Eye (tissue), 1 donor: ENCODE results near the gene PDHA1.

ENCODE experiments used
- DNase-seq: peaks from one replicate; pipeline ENCODE4 v3.0.0-alpha.2; 2015

Gene PDHA1

DNA sequence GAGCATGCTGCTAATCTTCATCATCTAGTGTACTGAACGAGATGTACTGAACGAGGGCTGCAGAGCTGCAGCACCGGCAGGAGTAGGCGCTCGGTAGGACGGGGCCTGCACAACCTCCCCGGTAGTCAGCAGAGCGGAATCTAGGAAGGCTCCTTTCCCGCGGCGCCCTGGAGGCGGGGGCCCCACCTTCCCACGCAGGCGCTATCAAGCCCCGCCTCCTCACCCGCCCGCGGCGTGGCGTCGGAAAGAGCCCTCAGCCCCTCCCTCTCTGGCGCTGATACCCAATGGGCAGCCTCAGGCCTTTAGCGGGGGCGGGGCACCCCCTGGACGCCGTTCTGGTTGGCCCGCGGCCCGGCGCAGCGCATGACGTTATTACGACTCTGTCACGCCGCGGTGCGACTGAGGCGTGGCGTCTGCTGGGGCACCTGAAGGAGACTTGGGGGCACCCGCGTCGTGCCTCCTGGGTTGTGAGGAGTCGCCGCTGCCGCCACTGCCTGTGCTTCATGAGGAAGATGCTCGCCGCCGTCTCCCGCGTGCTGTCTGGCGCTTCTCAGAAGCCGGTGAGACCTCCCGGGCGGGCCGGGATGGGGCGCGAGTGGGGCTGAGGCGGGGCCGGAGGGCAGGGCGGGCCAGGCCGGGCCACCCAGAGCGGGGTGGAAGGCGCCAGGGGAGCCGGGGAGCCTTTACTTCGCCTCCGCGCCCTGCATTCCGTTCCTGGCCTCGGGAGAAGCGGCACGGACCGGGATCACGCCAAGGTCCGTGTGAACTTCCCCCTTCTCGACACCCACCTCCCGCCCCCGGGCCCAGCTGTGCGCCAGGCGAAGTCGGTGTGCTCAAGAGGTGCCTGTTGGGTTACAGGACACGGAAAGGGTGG lies at the start of gene PDHA1:
PDHA1 (plus strand) TSS at position 393 of the 874 bp plus-strand sequence; CDS start at position 504, 111 bp downstream.
- DNase-seq: peak; percentile 96

DNA sequence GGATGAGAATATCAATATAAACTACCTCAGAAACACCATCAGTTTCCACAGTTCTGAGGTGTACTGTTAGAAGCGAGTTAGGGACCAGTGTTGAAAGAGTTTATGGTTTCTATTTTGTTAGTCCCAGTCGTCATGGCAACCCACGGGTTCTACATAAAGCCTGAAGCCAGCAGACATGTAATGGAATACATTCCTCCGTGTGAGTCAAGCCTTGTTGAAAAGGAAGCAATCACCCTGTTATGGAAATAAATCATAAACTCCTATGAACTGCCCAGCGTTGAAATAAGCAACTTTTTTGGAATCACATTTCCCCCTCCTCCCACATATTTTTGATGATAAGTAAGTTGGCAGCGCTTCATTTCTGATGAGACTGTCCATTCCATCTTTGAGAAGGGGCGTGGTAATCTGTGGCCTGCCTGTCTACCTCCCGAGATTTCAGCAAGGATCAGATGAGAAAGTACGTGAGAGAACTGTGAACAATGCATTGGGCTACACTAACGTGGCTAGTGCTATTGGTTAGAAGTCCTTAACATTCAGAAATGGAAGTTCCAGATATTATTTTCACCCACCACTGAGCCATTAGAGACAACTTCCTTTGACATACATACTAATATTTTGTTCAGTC lies 40.4 kb upstream of the PDHA1 start:
- peak; percentile 50 for DNase-seq

- DNase-seq: no peak
Measured at GRCh38 chrX:19326567-19326966, 17.2 kb upstream of the PDHA1 start.

- DNase-seq: no peak
Measured at GRCh38 chrX:19331831-19332230, 11.9 kb upstream of the PDHA1 start.

DNA sequence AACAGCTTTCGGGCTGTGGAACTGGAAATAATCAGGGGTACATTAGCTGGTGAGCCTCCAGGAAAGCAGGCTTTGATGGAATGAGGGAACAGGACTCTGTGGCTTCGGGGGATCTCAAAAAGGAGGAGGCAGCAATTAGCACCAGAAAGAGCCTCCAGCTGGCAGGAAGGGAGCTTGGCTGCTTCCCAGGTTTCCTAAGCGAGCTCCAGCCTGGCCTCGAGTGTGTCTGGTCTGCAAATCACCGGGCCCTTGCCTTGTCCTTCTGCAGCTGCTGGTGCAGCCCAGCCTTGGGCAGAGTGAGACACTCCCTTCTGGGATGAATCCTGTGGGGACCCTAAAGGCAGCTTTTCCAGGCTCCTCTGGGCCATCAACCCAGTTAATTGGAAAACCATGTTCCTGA lies 10.7 kb upstream of the PDHA1 start:
- DNase-seq: peak; percentile 25

DNA sequence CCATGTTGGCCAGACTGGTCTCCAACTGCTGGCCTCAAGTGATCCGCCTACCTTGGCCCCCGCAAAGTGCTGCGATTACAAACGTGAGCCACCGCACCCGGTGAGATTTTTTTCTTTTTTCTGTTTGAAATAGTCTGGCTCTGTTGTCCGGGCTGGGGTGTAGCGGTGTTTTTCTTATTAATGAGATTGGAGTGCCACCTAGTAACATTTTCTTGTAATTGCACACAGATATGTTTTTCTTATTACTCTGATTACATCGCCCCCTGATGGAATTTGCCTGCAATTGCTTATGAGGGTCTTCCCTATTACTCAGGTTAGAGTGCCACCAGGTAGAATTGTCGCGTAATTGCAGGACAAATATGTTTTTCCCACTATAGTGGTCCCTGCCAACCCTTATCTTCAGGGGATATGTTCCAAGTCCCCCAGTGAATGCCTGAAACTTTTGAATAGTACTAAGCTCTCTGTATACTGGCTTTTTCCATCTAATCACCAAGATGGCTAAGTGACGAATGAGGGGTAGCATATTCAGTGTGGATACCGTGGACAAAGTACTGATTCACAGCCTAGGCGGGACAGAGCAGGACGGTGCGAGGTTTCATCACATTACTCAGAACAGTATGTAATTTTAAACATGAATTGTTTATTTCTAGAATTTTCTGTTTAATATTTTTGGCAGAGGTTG lies 8.6 kb upstream of the PDHA1 start:
- no peak for DNase-seq

- peak; percentile 39 for DNase-seq
Measured at GRCh38 chrX:19342331-19342906, 1.3 kb upstream of the PDHA1 start.

DNA sequence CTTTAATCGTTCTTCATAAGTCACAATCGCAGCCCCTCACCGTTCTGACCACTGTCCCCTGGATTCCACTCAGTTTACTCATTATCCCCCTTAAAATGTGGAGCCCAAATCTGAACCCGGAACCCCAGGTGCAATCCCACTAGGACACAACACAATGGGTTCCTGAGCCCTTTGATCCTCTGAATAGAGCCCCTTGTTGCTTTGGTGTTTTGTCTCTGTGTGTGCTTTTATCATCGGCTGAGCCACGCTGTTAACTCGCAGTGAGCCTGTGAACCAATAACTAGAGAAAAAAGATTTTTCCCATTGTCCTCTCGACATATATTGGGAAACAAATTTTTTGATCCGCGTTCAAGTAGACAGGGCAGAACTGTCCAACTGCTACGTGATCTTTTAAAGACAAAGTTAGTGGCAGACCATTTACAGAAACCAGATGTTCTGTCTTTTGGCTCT lies 617 bp upstream of the PDHA1 start:
- no peak for DNase-seq

GRCh38 chrX:19344661-19345060 lies 934 bp downstream of the PDHA1 start:
- no peak for DNase-seq

GRCh38 chrX:19347916-19348315 lies 4.2 kb downstream of the PDHA1 start:
- no peak for DNase-seq

GRCh38 chrX:19349264-19349663 lies 5.5 kb downstream of the PDHA1 start:
- DNase-seq: no peak

DNA sequence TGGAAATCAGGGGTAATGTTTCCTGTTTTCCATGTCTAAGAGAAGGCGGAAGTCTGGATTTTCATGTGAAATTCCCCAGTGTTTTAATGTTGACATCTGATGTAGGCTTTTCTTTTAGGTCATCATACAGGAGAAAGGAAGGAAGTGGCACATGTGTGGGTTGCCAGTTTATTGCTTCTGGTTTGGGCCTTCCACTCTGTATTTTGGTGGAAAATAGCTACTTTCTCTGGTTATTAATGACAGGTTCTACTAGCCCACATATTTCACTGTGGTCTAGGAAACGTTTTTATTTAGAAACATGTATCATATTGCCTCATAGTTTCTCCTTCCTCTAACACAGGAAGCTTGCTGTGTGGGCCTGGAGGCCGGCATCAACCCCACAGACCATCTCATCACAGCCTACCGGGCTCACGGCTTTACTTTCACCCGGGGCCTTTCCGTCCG lies 7.2 kb downstream of the PDHA1 start:
- DNase-seq: no peak

DNA sequence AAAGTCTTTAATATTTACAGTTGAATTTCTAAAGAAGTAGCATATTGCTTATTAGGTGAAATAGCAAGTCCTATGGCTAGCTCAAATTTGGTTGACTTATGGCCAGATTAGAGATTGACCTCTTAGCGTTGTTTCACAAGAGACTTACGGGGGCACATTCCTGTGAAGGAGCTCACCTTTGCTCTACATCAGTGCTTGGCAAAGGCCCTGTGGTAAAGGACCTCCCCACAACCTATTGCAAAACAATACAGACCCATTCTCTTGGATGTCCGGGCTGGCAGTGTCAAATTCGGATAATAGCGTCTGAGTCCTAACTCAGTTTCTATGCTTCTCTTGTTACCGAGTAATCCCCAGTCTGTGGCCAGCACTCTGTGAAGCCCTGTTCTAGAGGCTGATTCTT lies 10.9 kb downstream of the PDHA1 start:
- no peak for DNase-seq

DNA sequence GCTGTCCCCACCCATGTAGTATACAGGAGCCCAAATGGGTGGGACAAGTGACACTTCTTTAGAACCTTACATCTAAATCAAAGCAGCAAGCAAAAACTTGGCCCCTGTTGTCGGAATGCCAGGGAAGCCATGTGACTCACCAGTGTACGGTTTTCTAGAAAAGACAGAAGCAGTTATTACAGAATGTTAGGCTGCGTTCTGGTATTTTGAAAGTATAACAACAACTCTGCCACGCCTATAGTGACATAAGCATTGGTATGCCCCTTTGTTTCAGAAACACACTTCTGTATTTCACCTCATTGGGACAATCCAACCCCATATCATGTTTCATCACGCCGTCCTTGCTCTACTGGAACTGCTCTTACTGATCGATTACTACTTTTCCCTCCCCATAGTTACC lies 14.8 kb downstream of the PDHA1 start:
- no peak for DNase-seq

DNA sequence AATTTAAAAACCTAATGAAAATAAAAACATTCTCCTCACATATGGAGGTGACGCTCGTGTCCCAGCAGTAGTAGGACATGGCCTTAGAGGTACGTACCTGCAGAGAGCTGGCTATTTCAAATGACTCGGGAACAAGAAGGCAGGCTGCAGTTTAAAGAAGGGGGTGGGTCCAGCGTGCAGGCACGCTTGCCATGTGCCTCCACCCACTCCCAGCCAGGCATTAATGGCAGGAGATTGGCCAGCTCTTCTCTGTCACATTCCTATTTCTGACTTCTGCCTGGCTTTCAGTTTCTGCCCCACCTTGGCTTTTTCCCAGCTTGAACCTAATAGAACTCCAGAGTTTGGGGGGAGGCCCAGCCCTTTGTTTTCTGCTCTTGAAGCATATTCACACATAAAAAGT lies 17.2 kb downstream of the PDHA1 start:
- no peak for DNase-seq

- no peak for DNase-seq
Measured at GRCh38 chrX:19361701-19362100, 18.0 kb downstream of the PDHA1 start.

DNA sequence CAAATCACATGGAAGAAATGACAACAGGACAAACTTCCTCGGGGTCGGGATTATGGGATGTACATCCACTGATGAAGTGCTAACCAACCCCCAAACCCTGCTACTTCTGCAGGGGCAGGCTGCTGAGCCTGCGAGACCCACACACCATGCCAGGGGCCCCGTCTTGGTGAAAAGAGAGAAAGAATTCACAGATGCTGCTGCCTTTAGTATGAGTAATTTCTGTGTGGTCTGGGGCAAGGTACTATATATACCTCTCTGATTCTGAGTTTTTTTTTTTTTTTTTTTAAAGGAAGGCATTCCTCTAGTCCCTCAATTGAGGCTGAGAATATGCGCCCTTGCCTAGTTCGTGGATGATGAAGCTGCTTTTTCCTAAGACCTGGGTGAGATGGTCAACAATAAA lies 24.8 kb downstream of the PDHA1 start:
- no peak for DNase-seq

DNA sequence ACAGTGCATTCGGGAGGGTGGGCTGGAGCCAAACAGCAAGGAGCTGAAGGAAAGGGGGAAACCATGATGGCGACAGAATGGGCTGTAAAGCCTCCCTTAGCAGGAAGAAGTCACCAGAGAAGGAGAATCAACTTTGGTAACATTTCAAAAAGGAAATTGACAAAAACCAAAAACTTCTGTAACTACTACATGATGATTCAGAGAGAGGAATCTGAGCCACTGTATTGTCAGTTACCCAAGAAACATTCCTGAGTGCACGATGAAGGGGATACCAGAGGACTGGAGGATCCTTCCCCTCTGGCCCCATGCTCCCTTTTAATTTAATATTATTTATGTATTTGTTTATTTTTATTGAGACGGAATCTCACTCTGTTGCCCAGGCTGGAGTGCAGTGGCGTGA lies 26.3 kb downstream of the PDHA1 start:
- no peak for DNase-seq

DNA sequence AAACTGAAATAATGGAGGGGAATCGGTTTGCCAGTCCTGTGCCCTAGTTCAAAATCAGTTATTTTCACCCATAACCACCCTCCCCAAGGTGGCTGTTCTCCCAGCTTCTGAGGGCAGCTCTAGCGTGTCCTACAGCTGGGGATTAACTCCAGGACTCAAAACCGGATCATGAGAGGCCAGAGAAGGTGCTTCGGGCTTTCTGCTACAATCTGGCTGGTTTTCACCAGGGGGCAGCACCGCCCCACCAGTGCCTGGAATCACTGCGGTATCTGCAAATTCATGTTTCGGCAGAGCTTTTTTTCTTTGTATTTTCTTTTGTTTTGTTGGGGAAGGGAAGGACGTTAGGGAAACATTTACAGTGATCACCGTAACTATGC lies 28.4 kb downstream of the PDHA1 start:
- DNase-seq: peak; percentile 88

- DNase-seq: peak; percentile 58
Measured at GRCh38 chrX:19372547-19373331, 29.0 kb downstream of the PDHA1 start.

DNA sequence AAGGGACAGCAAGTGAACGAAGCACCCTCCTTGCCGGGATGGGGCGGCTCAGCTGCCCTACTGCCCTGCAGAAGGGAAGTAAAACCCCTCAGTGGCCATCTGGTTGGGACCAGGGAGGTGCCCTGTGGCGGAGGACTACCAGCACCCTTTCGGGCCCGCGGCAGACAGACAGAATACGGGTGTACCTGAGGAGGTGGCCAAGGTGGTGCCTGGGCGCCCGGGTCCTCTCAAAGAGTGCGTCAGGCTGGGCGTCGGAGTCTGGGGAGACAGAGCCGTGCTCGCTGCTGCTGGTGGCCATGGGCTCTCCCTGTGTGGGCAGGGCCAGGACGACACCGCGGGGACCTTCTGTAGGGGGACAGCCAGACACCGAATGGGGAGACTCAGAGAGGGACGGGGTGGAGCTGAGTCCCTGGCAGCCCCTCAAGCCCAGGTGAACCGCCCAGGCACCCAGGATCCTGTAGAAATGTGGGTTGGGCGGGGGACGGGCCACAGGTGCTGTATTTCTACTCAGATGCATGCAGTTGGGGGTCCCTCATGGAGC lies 29.7 kb downstream of the PDHA1 start:
- DNase-seq: no peak

GRCh38 chrX:19375546-19375945 lies 31.8 kb downstream of the PDHA1 start:
- no peak for DNase-seq
